Measurements from ENCODE around the gene RTKN.
"Not testable (repeated sequence)": the region's sequence is repeated elsewhere in the genome, so short reads cannot be mapped to it uniquely, and the experiment has no call there.

RTKN gene

DNA sequence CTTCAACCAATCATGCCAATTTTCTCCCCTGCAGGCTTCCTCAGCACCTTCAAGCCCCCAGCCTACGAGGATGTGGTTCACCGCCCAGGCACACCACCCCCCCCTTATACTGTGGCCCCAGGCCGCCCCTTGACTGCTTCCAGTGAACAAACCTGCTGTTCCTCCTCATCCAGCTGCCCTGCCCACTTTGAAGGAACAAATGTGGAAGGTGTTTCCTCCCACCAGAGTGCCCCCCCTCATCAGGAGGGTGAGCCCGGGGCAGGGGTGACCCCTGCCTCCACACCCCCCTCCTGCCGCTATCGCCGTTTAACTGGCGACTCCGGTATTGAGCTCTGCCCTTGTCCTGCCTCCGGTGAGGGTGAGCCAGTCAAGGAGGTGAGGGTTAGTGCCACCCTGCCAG is 18.4 kb upstream of the RTKN start:
- not testable (repeated sequence) for DNase-seq

DNA sequence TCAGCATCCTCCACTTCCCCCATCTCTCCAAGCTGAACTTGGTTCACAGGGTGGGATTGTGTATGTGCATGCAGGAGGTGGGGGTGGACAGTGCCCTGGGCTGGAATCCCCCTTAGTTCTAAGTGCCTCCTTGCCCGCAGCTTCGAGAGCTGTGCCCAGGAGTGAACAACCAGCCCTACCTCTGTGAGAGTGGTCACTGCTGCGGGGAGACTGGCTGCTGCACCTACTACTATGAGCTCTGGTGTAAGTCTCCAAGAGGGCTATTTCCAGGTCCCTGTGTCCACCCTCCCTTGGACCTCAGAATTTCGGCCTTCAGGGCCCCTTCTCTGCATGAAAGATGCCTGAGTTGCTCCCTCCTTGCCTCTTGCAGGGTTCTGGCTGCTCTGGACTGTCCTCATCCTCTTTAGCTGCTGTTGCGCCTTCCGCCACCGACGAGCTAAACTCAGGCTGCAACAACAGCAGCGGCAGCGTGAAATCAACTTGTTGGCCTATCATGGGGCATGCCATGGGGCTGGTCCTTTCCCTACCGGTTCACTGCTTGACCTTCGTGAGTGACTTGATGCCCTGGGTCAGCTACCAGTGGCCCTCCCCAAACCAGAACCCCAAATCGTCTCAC is 17.9 kb upstream of the RTKN start:
- DNase-seq: not testable (repeated sequence)

- DNase-seq: no peak
Measured at GRCh38 chr2:74458938-74459363, 17.2 kb upstream of the RTKN start.

- DNase-seq: peak; percentile 99 to 100
Measured at GRCh38 chr2:74458132-74458937, 16.6 kb upstream of the RTKN start, which contains the start of gene WBP1. Gene WBP1 (plus strand): TSS chr2:74458438. CDS start chr2:74458603, 165 bp downstream.

- DNase-seq: peak; percentile 85 to 87
Measured at GRCh38 chr2:74457549-74458131, 15.9 kb upstream of the RTKN start.

- DNase-seq: no peak
Measured at GRCh38 chr2:74457129-74457548, 15.4 kb upstream of the RTKN start.

DNA sequence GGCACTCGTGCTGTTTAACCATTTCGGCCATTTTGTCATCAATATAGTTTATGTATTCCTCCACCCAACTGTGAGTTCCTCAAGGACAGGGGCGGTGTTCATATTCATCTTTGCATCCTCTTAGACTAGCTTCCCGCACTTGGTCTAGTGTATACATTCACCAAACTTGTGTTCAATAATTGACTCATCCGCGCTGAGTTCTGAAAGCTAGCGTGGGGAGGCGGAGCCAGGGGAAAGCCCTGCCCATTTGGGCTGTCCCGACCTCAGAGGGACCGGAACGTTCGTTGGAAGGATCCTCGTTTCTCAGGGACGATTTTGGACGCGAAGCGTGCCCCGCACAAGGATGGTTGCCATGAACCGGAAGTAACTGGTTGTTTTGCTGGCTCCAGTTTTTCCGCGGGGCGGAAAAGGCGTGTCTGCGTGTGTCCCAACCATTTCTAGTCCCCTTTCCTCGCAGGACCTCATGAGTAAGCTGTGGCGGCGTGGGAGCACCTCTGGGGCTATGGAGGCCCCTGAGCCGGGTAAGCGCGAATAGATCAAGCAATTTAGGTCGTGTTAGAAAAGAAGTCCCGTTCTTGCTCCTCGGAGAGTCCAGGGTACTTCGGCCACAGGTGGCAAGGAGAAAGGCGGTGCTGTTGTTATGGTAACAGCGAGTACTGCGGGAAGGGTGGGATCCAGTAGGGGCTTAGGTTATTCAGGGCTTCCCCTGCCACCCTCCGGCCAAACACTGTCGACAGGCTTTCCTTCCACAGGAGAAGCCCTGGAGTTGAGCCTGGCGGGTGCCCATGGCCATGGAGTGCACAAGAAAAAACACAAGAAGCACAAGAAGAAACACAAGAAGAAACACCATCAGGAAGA is 13.1 kb upstream of the RTKN start, which contains the start of gene INO80B:
Gene INO80B, plus strand, starts transcription at position 434 of the 858 bp plus-strand sequence. Its CDS starts 30 bp downstream, at position 464.
- peak; percentile 96 to 98 for DNase-seq

- DNase-seq: no peak
Measured at GRCh38 chr2:74450570-74451190, 8.9 kb upstream of the RTKN start.

- DNase-seq: no peak
Measured at GRCh38 chr2:74448771-74449170, 7.0 kb upstream of the RTKN start.

DNA sequence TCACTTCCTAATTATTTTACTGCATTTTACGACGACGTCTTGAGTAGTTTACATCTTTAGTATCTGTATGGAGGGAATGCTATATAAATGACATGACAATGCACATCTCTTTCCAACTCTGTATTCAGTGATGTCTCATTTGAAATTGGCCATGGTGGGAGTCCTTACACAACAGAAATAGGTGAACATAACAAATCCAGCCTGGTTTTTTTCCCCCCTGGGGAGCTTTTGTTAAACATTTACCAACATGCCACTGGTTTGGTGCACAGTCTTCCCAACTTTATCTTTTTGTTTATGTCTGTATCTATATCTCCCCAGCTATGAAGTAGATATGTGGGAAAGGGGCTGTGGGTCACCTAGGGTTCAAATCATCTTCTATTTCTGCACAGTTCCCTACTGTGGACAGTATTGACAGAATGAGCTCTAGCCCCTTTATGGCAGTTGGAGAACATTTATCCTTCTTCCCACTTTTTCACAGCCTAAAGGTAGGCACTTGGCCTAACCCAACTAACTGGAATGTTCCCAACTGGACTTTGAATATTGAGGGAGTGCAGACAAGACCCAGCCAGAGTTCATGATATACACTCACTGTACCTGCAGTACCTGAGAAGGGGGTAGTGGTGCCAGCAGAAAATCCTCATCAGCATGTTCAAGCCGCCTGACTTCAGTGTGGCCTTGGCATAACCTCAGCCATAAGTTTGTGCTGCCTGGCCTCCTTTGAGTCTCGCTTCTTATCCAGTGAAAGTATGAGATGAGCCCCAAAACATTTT is 5.7 kb upstream of the RTKN start:
- DNase-seq: no peak

DNA sequence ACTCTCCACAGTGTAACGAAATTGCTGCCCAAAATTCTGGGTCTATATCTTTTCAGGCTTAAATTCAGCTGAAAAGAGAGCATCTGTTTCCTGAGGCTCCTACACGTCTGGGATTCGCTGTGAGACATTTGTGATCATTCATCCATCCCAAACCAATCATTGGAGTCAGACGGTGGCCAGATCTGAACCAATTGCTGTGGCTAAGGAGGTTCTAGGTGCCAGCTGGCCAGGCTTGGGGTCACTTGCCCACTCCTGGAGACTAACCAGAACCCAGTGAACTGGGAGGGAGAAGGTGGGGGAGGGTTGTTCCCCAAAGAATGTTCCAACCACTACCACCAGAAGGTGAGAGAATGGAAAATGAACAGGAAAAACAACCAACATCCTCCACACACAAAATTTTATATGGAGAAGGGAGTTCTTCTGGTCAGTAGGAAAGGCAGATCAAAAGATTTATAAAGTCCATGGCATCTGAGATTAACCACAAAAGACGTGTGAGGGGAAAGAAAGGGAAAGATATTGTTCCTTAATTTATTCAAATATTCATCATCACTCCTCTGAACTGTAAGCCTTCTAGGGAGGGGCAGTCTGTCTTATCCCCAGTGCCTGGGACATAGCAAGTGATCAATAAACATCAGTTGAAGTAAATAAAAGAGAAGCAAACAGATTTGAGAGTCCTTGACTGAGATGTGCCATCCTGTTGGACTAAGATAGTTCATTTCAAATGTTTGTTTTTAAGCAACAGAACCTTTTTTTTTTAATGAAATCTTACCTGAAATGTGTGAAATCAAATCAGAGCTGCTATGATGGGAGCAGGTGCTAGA is 3.0 kb upstream of the RTKN start:
- no peak for DNase-seq

DNA sequence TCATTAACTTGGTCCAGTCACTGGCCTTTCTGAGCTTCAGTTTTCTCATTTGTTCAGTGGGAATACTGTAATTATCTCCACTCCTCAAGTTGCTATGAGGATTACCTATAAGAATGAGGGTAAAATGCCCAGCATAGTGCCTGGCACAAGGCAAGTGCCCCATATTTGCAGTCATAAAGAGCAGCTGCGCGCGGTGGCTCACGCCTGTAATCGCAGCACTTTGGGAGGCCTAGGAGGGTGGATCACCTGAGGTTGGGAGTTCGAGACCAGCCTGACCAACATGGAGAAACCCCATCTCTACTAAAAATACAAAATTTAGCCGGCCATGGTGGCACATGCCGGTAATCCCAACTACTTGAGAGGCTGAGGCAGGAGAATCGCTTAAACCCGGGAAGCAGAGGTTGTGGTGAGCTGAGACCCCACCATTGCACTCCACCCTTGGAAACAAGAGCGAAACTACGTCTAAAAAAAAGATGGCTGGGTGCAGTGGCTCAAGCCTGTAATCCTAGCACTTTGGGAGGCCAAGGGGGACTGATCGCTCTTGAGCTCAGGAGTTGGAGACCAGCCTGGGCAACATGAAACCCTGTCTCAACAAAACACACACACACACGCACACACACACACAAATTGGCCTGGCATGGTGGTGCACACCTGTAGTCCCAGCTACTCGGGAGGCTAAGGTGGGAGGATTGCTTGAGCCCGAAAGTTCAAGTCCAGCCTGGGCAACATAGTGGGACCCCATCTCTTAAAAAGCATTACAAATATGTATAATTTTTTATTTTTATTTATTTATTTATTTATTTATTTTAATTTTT is 953 bp upstream of the RTKN start:
- DNase-seq: not testable (repeated sequence)

DNA sequence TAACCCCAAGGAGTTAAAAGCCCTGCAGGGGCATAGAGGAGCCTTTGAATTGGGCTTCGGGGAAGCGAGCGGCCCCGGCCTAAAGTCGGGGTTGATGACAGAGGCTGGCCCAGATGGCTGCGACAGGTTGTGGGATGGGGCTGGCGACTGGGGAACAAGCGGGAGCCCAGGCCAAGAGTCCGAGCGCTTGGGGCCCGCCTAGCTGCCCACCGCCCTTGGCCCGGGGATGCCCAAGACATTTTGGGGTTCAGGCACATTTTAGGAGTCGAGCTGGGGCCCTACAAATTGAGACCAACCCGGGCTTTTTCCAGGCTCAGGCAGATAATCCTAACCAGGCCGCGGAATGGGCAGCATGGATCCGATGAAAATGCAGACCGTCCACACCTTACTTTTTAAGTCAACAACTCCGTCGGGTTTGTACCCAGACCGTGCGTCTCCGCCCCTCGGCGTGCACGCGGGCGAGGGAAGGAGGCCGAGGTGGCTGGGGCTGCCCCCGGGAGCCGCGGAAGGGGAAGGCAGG is 507 bp downstream of the RTKN start:
- peak in 1 of 2 experiments; percentile 71 for DNase-seq

DNA sequence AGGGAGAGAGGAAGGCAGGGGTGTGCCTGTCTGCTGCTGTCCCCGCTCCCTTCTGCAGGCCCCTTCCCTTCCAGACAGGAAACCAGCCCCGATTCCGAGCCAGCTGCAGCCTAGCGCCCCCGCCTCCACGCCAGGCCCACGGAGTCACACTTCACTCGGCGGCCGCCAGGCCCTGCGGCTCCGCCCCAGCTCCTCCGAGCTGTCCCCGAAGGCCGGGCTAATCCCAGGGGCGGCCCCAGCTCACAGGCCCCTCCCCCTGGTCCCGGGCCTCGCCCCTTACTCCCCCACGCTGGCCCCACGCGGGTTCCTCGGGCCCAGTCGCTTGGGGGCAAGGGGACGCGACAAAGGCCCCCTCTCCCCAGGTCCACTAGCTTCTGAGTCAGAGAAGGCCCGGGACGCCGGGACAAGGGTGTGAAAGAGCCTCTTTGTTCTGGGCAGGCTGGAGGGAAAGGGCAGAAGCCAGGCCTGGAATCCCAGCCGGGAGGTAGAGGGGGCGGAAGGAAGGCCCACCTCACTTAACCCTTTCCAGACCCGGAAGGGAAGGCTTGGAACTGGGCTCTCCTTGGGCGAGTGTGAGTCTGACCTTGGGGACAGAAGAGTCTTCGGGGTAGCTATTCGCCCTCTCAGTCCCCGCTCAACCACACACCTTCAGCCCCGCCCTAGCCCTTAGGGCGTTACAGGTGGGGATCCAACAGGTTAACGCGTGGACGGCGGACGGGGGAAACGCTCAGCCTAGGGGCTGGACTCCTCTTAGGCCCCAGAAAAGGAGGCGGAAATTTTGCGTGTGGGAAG is 1.2 kb downstream of the RTKN start:
- peak; percentile 78 to 88 for DNase-seq

- DNase-seq: no peak
Measured at GRCh38 chr2:74439803-74440377, 1.8 kb downstream of the RTKN start.

GRCh38 chr2:74439373-74439772 is 2.4 kb downstream of the RTKN start:
- DNase-seq: no peak

- no peak for DNase-seq
Measured at GRCh38 chr2:74438248-74438647, 3.5 kb downstream of the RTKN start.
